Neuronal stem cell (in vitro differentiated cells): Measurements from ENCODE around the gene BMPER.
A peak's percentile ranks its signal among the peaks of the same experiment; 100 is the strongest.

Experiments
- DNase-seq: peaks from one replicate; pipeline ENCODE4 v3.0.0-alpha.2; 2013; ENCODE audit warnings: low spot score
- H2AFZ ChIP-seq: one replicate; pipeline ENCODE4 v1.6.1; 2013; ENCODE audit warnings: mild to moderate bottlenecking, low read length, inconsistent platforms
- H2AK5ac ChIP-seq: 2 replicates; pipeline ENCODE4 v1.6.1; 2013; ENCODE audit warnings: low read depth, mild to moderate bottlenecking, inconsistent platforms, low read length, moderate library complexity, mixed read lengths
- H2BK120ac ChIP-seq: 2 replicates; pipeline ENCODE4 v1.6.1; 2013; ENCODE audit warnings: low read depth, mild to moderate bottlenecking, inconsistent platforms, low read length, moderate library complexity, mixed read lengths
- H2BK12ac ChIP-seq: one replicate; pipeline ENCODE4 v1.6.1; 2013; ENCODE audit warnings: low read length, inconsistent platforms
- H2BK15ac ChIP-seq: 2 replicates; pipeline ENCODE4 v1.6.1; 2013; ENCODE audit warnings: mild to moderate bottlenecking, low read length, inconsistent platforms, mixed read lengths
- H2BK5ac ChIP-seq: one replicate; pipeline ENCODE4 v1.6.1; 2013; ENCODE audit warnings: inconsistent platforms, mild to moderate bottlenecking, low read length, moderate library complexity
- H3K14ac ChIP-seq: one replicate; pipeline ENCODE4 v1.6.1; 2013; ENCODE audit warnings: low read length, inconsistent platforms
- H3K18ac ChIP-seq: 2 replicates; pipeline ENCODE4 v1.6.1; 2013; ENCODE audit warnings: low read length, inconsistent platforms
- H3K23ac ChIP-seq: 2 replicates; pipeline ENCODE4 v1.6.1; 2013; ENCODE audit warnings: low read depth, mild to moderate bottlenecking, mixed read lengths, low read length, inconsistent platforms; ENCODE audit not compliant: poor library complexity
- H3K27ac ChIP-seq: replicated peaks from 3 replicates; pipeline ENCODE4 v1.5.1; 2013; ENCODE audit warnings: low read length, inconsistent platforms
- H3K27me3 ChIP-seq, 3 experiments: 2 replicates each; pipeline ENCODE4 v1.6.1; 2013; ENCODE audit warnings: low read length in 3 of 3, mild to moderate bottlenecking in 2 of 3, inconsistent platforms in 1 of 3, low read depth in 1 of 3, mixed read lengths in 1 of 3, moderate library complexity in 1 of 3; ENCODE audit not compliant: control insufficient read depth in 3 of 3, insufficient read depth in 3 of 3
- H3K36me3 ChIP-seq, 2 donors: replicated peaks in 1 of 2; 2 replicates each; pipeline ENCODE4 v1.6.1; 2013; ENCODE audit warnings: low read length in 2 of 2; ENCODE audit not compliant: control insufficient read depth in 2 of 2, insufficient read depth in 2 of 2
- H3K4ac ChIP-seq: 2 replicates; pipeline ENCODE4 v1.6.1; 2013; ENCODE audit warnings: inconsistent platforms, mild to moderate bottlenecking, low read length, moderate library complexity
- H3K4me1 ChIP-seq, 2 donors: 1 replicate in 1 of 2; 2 replicates in 1 of 2; pipeline ENCODE4 v1.6.1; 2013; ENCODE audit warnings: low read length in 2 of 2, low read depth in 1 of 2; ENCODE audit not compliant: control insufficient read depth in 2 of 2, insufficient read depth in 1 of 2
- H3K4me2 ChIP-seq: one replicate; pipeline ENCODE4 v1.6.1; 2013; ENCODE audit warnings: mild to moderate bottlenecking, low read length, inconsistent platforms; ENCODE audit not compliant: insufficient read depth, poor library complexity, severe bottlenecking
- H3K4me3 ChIP-seq, 2 donors: 2 replicates each; pipeline ENCODE4 v1.5.1; 2013; ENCODE audit warnings: low read length in 2 of 2, mild to moderate bottlenecking in 2 of 2, inconsistent platforms in 1 of 2, moderate library complexity in 1 of 2
- H3K79me1 ChIP-seq: one replicate; pipeline ENCODE4 v1.6.1; 2013; ENCODE audit warnings: low read depth, mild to moderate bottlenecking, inconsistent platforms, low read length, moderate library complexity
- H3K9ac ChIP-seq: one replicate; pipeline ENCODE4 v1.6.1; 2013; ENCODE audit warnings: mild to moderate bottlenecking, low read depth, low read length, inconsistent platforms; ENCODE audit not compliant: poor library complexity
- H3K9me3 ChIP-seq, 2 donors: replicated peaks in 1 of 2; 2 replicates each; pipeline versions ENCODE3 to v1.6.1; 2013; ENCODE audit warnings: low read length in 2 of 2, mild to moderate bottlenecking in 2 of 2, inconsistent platforms in 1 of 2, low read depth in 1 of 2, mixed read lengths in 1 of 2, moderate library complexity in 1 of 2; ENCODE audit not compliant: control insufficient read depth in 2 of 2, insufficient read depth in 1 of 2
- H4K8ac ChIP-seq: one replicate; pipeline ENCODE4 v1.6.1; 2013; ENCODE audit warnings: low read depth, mild to moderate bottlenecking, inconsistent platforms, low read length, moderate library complexity
- H4K91ac ChIP-seq: one replicate; pipeline ENCODE4 v1.6.1; 2013; ENCODE audit warnings: low read length, low read depth, mild to moderate bottlenecking, inconsistent platforms; ENCODE audit not compliant: poor library complexity
- whole genome bisulfite sequencing, 2 donors: extraction: QIAGEN DNeasy Blood & Tissue Kit; methylation state at CpG; one replicate each; pipeline ENCODE4 v1.1.7; 2013; ENCODE audit warnings: missing lambda C conversion rate in 2 of 2, mixed read lengths in 1 of 2; ENCODE audit not compliant: insufficient read length in 2 of 2, insufficient replicate concordance in 1 of 2; ENCODE audit errors: extremely low coverage in 2 of 2; 5-methylcytosine and 5-hydroxymethylcytosine counted together

The BMPER gene

GRCh38 chr7:34157137-34157536 is 251.8 kb downstream of the BMPER start:
- Histone ChIP-seq H3K4me3 (no peak overlapping the region), H3K79me1 (no peaks in the 10 kb centered on the region), H2BK5ac (no peak overlapping the region), H3K4me1 (peaks cover 0 to 6% of the 10 kb centered on the region in 2 donors), H3K18ac (no peak overlapping the region), H2AFZ (no peak overlapping the region), H4K91ac (no peak overlapping the region), H2BK12ac (no peak overlapping the region), H3K14ac (no peak overlapping the region), H4K8ac (no peak overlapping the region), H2BK15ac (no peak overlapping the region), H3K9me3 (no peaks in the 10 kb centered on the region), H3K4me2 (no peak overlapping the region), H2AK5ac (no peak overlapping the region), H3K27ac (no peak overlapping the region), H3K9ac (no peak overlapping the region), H3K36me3 (no peaks in the 10 kb centered on the region), H2BK120ac (no peak overlapping the region), H3K27me3 (no peaks in the 10 kb centered on the region), H3K4ac (no peak overlapping the region), H3K23ac (no peak overlapping the region)
- WGBS, 2 donors, result no CpG with 5 or more reads among the region's 2 CpGs
- no peak for DNase-seq

- H3K79me1 ChIP-seq, result no peaks in the 10 kb centered on the region
- peaks cover 0 to 2% of the 10 kb centered on the region in 2 donors for H3K4me1 ChIP-seq
- no peak overlapping the region for H2BK5ac ChIP-seq
- H3K27ac ChIP-seq, result no peak overlapping the region
- H3K23ac ChIP-seq, result no peak overlapping the region
- H3K27me3 ChIP-seq, result no peaks in the 10 kb centered on the region
- H2AFZ ChIP-seq, result no peak overlapping the region
- no CpG with 5 or more reads among the region's 12 CpGs for whole genome bisulfite sequencing, 2 donors
- no peak overlapping the region for H3K4me3 ChIP-seq
- no peak overlapping the region for H3K9ac ChIP-seq
- H4K91ac ChIP-seq, result no peak overlapping the region
- H2BK120ac ChIP-seq, result no peak overlapping the region
- H3K4me2 ChIP-seq, result no peak overlapping the region
- H3K9me3 ChIP-seq, result no peaks in the 10 kb centered on the region
- H3K4ac ChIP-seq, result no peak overlapping the region
- no peak overlapping the region for H4K8ac ChIP-seq
- H2BK15ac ChIP-seq, result no peak overlapping the region
- no peak for DNase-seq
- H3K36me3 ChIP-seq, result no peaks in the 10 kb centered on the region
- H2AK5ac ChIP-seq, result no peak overlapping the region
- no peak overlapping the region for H2BK12ac ChIP-seq
- no peak overlapping the region for H3K18ac ChIP-seq
- no peak overlapping the region for H3K14ac ChIP-seq
Observed at GRCh38 chr7:34158368-34159153, 253.2 kb downstream of the BMPER start.

GRCh38 chr7:34160261-34160752 is 255.0 kb downstream of the BMPER start:
- Histone ChIP-seq H3K27ac (no peak overlapping the region), H2BK5ac (no peak overlapping the region), H3K23ac (no peak overlapping the region), H3K27me3 (no peaks in the 10 kb centered on the region), H3K4ac (no peak overlapping the region), H3K4me3 (no peak overlapping the region), H3K18ac (no peak overlapping the region), H3K9me3 (no peaks in the 10 kb centered on the region), H4K8ac (peak overlapping the region; percentile 30), H2AK5ac (no peak overlapping the region), H2BK12ac (no peak overlapping the region), H3K36me3 (no peaks in the 10 kb centered on the region), H4K91ac (no peak overlapping the region), H3K9ac (no peak overlapping the region), H2BK120ac (no peak overlapping the region), H3K14ac (no peak overlapping the region), H2AFZ (no peak overlapping the region), H3K79me1 (no peaks in the 10 kb centered on the region), H3K4me2 (no peak overlapping the region), H3K4me1 (no peaks in the 10 kb centered on the region), H2BK15ac (no peak overlapping the region)
- WGBS, 2 donors, result no CpG with 5 or more reads among the region's 2 CpGs
- DNase-seq, result no peak

GRCh38 chr7:34162027-34162565 is 256.8 kb downstream of the BMPER start:
- Histone ChIP-seq H2BK5ac (no peak overlapping the region), H3K4me1 (no peaks in the 10 kb centered on the region), H3K27ac (no peak overlapping the region), H2BK120ac (no peak overlapping the region), H3K14ac (no peak overlapping the region), H3K27me3 (no peaks in the 10 kb centered on the region), H3K4me2 (no peak overlapping the region), H2AFZ (no peak overlapping the region), H3K18ac (no peak overlapping the region), H2BK12ac (no peak overlapping the region), H3K9ac (no peak overlapping the region), H3K23ac (no peak overlapping the region), H3K9me3 (no peaks in the 10 kb centered on the region), H3K4ac (no peak overlapping the region), H4K91ac (no peak overlapping the region), H2BK15ac (no peak overlapping the region), H2AK5ac (no peak overlapping the region), H3K4me3 (no peak overlapping the region), H4K8ac (no peak overlapping the region), H3K79me1 (no peaks in the 10 kb centered on the region), H3K36me3 (no peaks in the 10 kb centered on the region)
- no peak for DNase-seq
- no CpG with 5 or more reads among the region's 5 CpGs for WGBS, 2 donors
